Upper lobe of left lung (tissue), 6 donors: ENCODE measurements around the gene RBMS1. TPM values are rescaled to one million over a fixed set of nuclear protein-coding genes. Genes with fewer than 3 reads are reported as not detected.
A peak's percentile ranks its signal among the peaks of the same experiment; 100 is the strongest.

Source experiments
- ATAC-seq, 2 donors: fragments of 200-7000 bp; cut with Tn5 transposase; one replicate each; pipeline ENCODE4 v1.9.1; 2022; ENCODE audit warnings: mild to moderate bottlenecking in 2 of 2, moderate library complexity in 2 of 2; ENCODE audit not compliant: low FRiP score in 2 of 2
- DNase-seq, 2 donors: peaks; one replicate each; pipeline ENCODE4 v3.0.0-alpha.2; 2019 to 2020
- H3K27ac ChIP-seq, 4 donors: fragments of 200-600 bp; sonication (generic); one replicate each; pipeline ENCODE4 v1.5.1; 2016 to 2019
- H3K27me3 ChIP-seq, 4 donors: fragments of 200-600 bp; sonication (generic); one replicate each; pipeline ENCODE4 v1.5.1; 2017 to 2019
- H3K36me3 ChIP-seq, 4 donors: fragments of 200-600 bp; sonication (generic); one replicate each; pipeline ENCODE4 v1.5.1; 2016 to 2019
- H3K4me1 ChIP-seq, 4 donors: fragments of 200-600 bp; sonication (generic); one replicate each; pipeline ENCODE4 v1.5.1; 2018 to 2019
- H3K4me3 ChIP-seq, 4 donors: fragments of 200-600 bp; sonication (generic); one replicate each; pipeline ENCODE4 v1.5.1; 2017 to 2019; ENCODE audit warnings: mild to moderate bottlenecking in 2 of 4, moderate library complexity in 1 of 4
- H3K9me3 ChIP-seq, 4 donors: fragments of 200-600 bp; sonication (generic); one replicate each; pipeline ENCODE4 v1.5.1; 2018 to 2019
- CTCF ChIP-seq, 6 experiments: fragments of 450-650 bp in 4 of 6; fragments of 200-600 bp in 2 of 6; sonication (generic) in 2 of 6; IDR thresholded peaks; one replicate each; pipeline ENCODE4 v1.5.1; 2016 to 2019; ENCODE audit warnings: antibody characterized with exemption in 6 of 6
- EP300 ChIP-seq, 4 donors: sonication (generic); formaldehyde crosslinking; IDR thresholded peaks; one replicate each; pipeline ENCODE4 v1.5.1; 2017; ENCODE audit warnings: antibody characterized with exemption in 4 of 4, control low read depth in 2 of 4
- POLR2A ChIP-seq, 4 donors: fragments of 450-650 bp; IDR thresholded peaks; one replicate each; pipeline ENCODE4 v1.5.1; 2016 to 2017; ENCODE audit warnings: antibody characterized with exemption in 4 of 4, mild to moderate bottlenecking in 2 of 4
- POLR2AphosphoS5 ChIP-seq, 2 donors: sonication (generic); formaldehyde crosslinking; IDR thresholded peaks; one replicate each; pipeline ENCODE4 v1.5.1; 2017; ENCODE audit warnings: antibody characterized with exemption in 2 of 2
- WGBS, 2 donors: methylation state at CpG; one replicate each; pipeline ENCODE4 v1.1.5; 2017 to 2018; 5-methylcytosine and 5-hydroxymethylcytosine counted together
- total RNA-seq, 6 donors: library from RNA; depleted of rRNA in 4 of 6; stranded (reverse); fragments of >200 nt in 4 of 6; gene quantifications; one replicate each; pipeline versions ENCODE4 v1.1.0 to v1.2.1, GENCODE V29; 2016 to 2021
- donor health status: DM: no; HTN: no; CAD: no; lungs with moderate emphysema.
- donor health status: DM: no; HTN: yes; CAD: no; lungs with severe emphysema.

Gene RBMS1
- total RNA-seq, 6 donors from 2014 or later = 81.3 to 125 (median 95.4) TPM

GRCh38 chr2:160270571-160271113 is 223.0 kb downstream of the RBMS1 start:
- H3K27me3 ChIP-seq = no peaks in the 10 kb centered on the region
- peak overlapping the region in 3 of 4 donors; percentile 41 to 58 (median 52) for H3K4me3 ChIP-seq
- H3K9me3 ChIP-seq = no peaks in the 10 kb centered on the region
- DNase-seq = peak in 1 of 2 donors; percentile 70
- WGBS, 2 donors = 43 to 52% methylated on average over 14 to 15 of the region's 15 CpGs
- H3K4me1 ChIP-seq = peaks cover 18 to 52% (median 22%) of the 10 kb centered on the region in 4 donors
- peak in 2 of 6 experiments; percentile 6 to 27 for TF ChIP-seq CTCF (IDR thresholded peaks at IDR 0.05)
- no peak for TF ChIP-seq POLR2AphosphoS5 (IDR thresholded peaks at IDR 0.05)
- peak in 2 of 4 donors; percentile 37 for TF ChIP-seq EP300 (IDR thresholded peaks at IDR 0.05)
- TF ChIP-seq POLR2A (IDR thresholded peaks at IDR 0.05) = peak in 1 of 4 donors; percentile 69
- H3K27ac ChIP-seq = peak overlapping the region; percentile 92 to 99 (median 93)
- peaks cover 0 to 37% (median 18%) of the 10 kb centered on the region in 4 donors for H3K36me3 ChIP-seq
- ATAC-seq = peak; percentile 82 to 87

GRCh38 chr2:160269803-160270570 is 223.6 kb downstream of the RBMS1 start:
- Histone ChIP-seq H3K27ac (peak overlapping the region; percentile 92 to 99 (median 93)), H3K27me3 (no peaks in the 10 kb centered on the region), H3K4me1 (peaks cover 18 to 47% (median 19%) of the 10 kb centered on the region in 4 donors), H3K36me3 (peaks cover 0 to 30% (median 14%) of the 10 kb centered on the region in 4 donors), H3K4me3 (peak overlapping the region; percentile 30 to 58 (median 46)), H3K9me3 (no peaks in the 10 kb centered on the region)
- DNase-seq (peak; percentile 81 to 95), ATAC-seq (peak; percentile 88 to 93)
- 0 to 2% methylated on average over 32 to 52 of the region's 53 CpGs for WGBS, 2 donors
- TF ChIP-seq POLR2AphosphoS5 (IDR thresholded peaks at IDR 0.05) = peak; percentile 73 to 84
- peak in 2 of 4 donors; percentile 71 for TF ChIP-seq POLR2A (IDR thresholded peaks at IDR 0.05)
- TF ChIP-seq CTCF (IDR thresholded peaks at IDR 0.05) = peak; percentile 55 to 89 (median 80)
- TF ChIP-seq EP300 (IDR thresholded peaks at IDR 0.05) = no peak

- 38 to 47% methylated on average over 4 of the region's 4 CpGs for WGBS, 2 donors
- ATAC-seq = peak; percentile 3 to 59
- H3K4me3 ChIP-seq = peak overlapping the region in 3 of 4 donors; percentile 41 to 58 (median 52)
- peaks cover 0 to 24% (median 9%) of the 10 kb centered on the region in 4 donors for H3K36me3 ChIP-seq
- peaks cover 16 to 47% (median 19%) of the 10 kb centered on the region in 4 donors for H3K4me1 ChIP-seq
- H3K9me3 ChIP-seq = no peaks in the 10 kb centered on the region
- peak in 1 of 2 donors; percentile 73 for DNase-seq
- TF ChIP-seq POLR2A (IDR thresholded peaks at IDR 0.05) (no peak), POLR2AphosphoS5 (IDR thresholded peaks at IDR 0.05) (no peak), EP300 (IDR thresholded peaks at IDR 0.05) (peak in 2 of 4 donors; percentile 3 to 51)
- peak overlapping the region; percentile 92 to 99 (median 93) for H3K27ac ChIP-seq
- no peaks in the 10 kb centered on the region for H3K27me3 ChIP-seq
Measured at GRCh38 chr2:160269365-160269764, 224.2 kb downstream of the RBMS1 start.

GRCh38 chr2:160268151-160268781 is 225.3 kb downstream of the RBMS1 start:
- DNase-seq (no peak), ATAC-seq (no peak)
- no peaks in the 10 kb centered on the region for H3K9me3 ChIP-seq
- H3K4me1 ChIP-seq = peaks cover 16 to 47% (median 19%) of the 10 kb centered on the region in 4 donors
- no peaks in the 10 kb centered on the region for H3K27me3 ChIP-seq
- peaks cover 0 to 13% (median 5%) of the 10 kb centered on the region in 4 donors for H3K36me3 ChIP-seq
- no peak overlapping the region for H3K4me3 ChIP-seq
- H3K27ac ChIP-seq = peak overlapping the region; percentile 92 to 99 (median 93)
- 74 to 85% methylated on average over 2 of the region's 2 CpGs for WGBS, 2 donors
- TF ChIP-seq POLR2A (IDR thresholded peaks at IDR 0.05) (no peak), POLR2AphosphoS5 (IDR thresholded peaks at IDR 0.05) (no peak), CTCF (IDR thresholded peaks at IDR 0.05) (no peak), EP300 (IDR thresholded peaks at IDR 0.05) (no peak)

- TF ChIP-seq CTCF (IDR thresholded peaks at IDR 0.05) = no peak
- no peak for TF ChIP-seq EP300 (IDR thresholded peaks at IDR 0.05)
- no peak for TF ChIP-seq POLR2AphosphoS5 (IDR thresholded peaks at IDR 0.05)
- TF ChIP-seq POLR2A (IDR thresholded peaks at IDR 0.05) = no peak
- H3K9me3 ChIP-seq = no peaks in the 10 kb centered on the region
- DNase-seq = no peak
- H3K36me3 ChIP-seq = peaks cover 0 to 7% (median 3%) of the 10 kb centered on the region in 4 donors
- peaks cover 16 to 46% (median 19%) of the 10 kb centered on the region in 4 donors for H3K4me1 ChIP-seq
- WGBS, 2 donors = 72 to 88% methylated on average over 1 of the region's 1 CpG
- H3K27ac ChIP-seq = no peak overlapping the region
- no peak overlapping the region for H3K4me3 ChIP-seq
- H3K27me3 ChIP-seq = no peaks in the 10 kb centered on the region
- ATAC-seq = no peak
Measured at GRCh38 chr2:160267692-160268091, 225.9 kb downstream of the RBMS1 start.
